GM18505 (cell line): ENCODE results near the gene CHAT.

ENCODE experiments used
- ATAC-seq: cut with Tn5 transposase; IDR thresholded peaks from one replicate; pipeline ENCODE4 v1.9.1; 2021; ENCODE audit not compliant: unreplicated experiment
- POLR2A ChIP-seq: IDR thresholded peaks from 4 replicates; pipeline ENCODE4 v1.6.1; 2011; ENCODE audit warnings: borderline replicate concordance; ENCODE audit not compliant: insufficient read depth, insufficient read length; ENCODE audit errors: extremely low read depth

CHAT gene

DNA sequence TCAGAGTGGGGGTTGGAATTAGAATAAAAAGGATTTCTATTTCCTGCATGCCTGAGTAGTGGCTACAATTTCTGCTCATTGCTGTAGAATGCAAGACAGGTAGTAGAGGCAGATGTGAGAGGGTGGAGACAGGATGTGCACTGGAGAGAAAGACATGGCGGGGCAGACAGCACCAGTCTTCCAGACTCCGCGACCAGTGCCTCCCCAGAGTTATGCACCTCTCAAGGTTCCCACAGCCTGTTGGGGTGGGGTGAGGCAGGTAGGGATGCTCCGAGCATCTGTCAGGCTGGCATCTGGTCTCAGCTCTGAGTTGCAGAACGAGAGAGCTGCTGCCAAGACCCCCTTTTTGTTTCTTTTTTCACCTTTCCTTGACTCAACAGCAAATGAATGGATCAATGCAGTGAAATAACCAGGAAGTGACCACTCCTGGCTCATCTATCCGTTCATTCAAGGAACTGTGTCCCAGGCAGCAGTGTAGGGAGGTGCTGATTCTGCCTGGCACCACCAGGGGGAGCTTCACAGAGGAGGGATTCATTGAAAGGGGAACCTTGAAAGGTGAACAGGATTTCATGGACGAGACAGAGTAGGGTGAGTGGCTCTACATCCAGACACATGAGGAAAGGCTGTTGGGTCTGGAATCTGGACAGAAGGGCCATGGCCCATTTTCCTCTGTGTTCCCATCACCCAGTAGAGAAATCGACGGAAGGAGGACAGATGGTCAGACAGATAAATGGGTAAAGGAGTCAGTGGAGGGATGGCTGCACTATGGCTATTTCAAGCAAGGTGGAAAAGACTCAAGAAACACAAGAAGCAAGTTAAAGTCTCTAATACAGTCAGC is 20.9 kb upstream of the CHAT start:
- TF ChIP-seq POLR2A, result no peak
- peak; percentile 69 for ATAC-seq

DNA sequence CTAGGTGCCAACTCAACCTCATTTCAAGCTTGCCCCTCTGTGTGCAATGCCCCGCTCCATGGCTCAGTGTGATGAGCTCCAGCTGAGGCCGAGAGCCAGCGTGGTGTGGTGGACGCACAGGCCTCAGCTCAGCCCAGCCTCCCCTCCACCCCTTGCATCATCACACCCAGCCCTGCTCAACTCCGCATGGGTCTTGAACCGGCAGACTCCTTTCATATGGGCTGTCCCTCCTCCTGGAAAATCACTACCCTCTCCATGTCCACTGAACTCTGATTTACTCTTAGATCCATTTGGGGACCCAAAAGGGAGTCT is 20.3 kb upstream of the CHAT start:
- ATAC-seq, result no peak
- no peak for TF ChIP-seq POLR2A

DNA sequence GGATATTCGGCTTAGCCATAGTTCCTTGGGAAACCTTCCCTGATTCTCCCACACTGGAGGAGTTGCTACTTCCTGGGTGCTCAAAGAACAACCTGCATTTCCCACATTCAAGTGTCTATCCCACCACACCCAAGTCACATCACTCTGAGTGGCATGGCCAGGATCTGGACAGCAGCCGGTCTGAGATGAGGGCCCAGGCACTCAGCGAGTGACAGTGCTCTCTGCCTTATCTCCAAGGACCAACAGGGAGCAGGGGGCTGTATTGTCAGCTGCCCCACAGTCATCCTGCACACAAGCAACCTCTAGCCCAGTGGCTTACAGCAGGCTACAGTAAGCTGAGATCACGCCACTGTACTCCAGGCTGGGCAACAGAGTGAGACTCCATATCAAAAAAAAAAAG is 19.8 kb upstream of the CHAT start:
- no peak for ATAC-seq
- TF ChIP-seq POLR2A, result no peak

DNA sequence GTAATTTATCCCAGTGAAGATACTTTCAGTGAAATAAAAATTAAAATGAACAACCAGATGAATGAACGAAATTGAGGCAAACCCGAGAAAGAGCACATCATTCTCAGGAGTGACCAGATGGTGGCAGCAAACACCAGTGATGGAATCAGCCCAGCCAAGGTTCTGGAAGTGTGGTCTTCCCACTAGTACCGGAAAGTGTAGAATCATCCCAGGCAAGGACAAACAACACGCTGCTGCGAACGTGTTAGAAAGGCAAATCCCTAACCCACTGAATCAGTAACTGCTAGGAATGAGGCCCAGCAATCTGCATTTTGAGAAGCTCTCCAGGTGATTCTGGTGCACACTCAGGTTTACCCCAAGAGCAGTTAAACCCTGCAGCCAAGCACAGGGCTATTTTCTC is 19.2 kb upstream of the CHAT start:
- TF ChIP-seq POLR2A, result no peak

DNA sequence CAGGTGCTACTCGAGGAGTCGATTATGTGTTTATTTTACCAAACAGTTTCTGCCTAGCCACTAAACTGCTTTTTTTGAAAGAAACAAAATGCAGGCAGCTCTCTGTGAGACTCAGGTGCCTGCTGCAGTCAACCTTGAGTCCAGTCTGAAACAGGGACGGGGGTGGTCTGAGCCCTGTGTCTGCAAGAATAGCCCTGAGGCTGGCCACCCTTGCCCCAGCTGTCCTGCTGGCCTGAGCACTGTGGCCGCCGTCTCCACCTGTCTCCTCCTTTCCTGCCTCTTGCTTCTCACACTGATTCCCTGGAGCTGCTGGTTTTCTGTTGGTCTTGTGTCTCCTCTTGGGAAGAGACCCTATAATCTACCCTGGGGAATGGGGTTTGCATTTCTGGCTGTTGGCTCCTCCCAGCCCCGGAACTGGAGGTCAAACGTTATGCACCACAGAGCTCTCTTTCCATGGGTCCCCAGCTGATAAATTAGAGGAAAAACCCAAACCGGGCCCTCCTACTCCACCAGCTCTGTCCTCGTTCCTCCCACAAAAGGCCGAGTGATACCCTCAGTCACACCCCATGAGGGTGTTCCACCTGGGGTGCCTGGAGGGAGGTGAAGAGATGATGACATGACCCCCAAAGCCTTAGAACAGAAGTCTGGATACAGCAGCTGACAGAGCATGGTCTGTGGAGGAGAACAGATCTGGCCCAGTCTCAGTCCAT is 18.7 kb upstream of the CHAT start:
- no peak for ATAC-seq
- TF ChIP-seq POLR2A, result no peak

More for the DNA sequence above, 19.2 kb upstream of the CHAT start:
- no peak for ATAC-seq

DNA sequence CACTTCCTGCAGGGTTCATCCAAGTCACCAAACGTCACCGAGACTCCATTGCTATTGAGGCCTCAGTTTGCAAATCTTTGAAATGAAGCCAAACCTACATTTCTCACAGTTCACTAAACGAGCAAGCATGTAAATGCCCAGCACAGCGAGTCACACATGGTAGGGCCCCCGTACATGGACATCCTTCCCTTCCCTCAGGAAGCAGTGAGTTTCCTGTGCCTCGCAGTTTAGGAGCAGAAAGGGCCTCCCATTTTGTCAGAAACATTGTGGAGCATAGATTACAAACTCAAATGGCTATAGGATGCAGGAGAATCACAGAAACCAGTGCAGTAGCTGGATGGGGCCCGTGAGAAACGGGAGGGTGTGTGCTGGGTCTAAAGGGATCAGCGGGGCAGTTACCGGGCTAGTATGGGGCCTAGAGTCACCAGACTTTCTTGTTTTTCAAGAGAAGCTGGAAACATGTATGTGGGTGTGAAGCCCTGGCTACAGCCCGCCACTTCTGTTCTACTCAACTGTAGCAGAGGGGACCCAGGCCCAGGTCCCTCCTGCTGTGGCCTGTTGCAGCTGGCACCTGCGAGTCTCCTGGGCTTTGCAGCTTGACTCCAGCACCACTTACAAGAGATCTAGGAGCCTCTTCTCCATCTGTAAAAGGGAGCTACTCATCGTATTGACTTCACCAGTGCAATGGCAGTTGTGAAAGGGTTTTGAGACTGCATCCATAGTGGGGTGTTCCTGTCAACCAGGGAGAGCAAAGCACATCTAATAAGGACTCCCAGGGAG is 17.9 kb upstream of the CHAT start:
- ATAC-seq, result no peak
- TF ChIP-seq POLR2A, result no peak

DNA sequence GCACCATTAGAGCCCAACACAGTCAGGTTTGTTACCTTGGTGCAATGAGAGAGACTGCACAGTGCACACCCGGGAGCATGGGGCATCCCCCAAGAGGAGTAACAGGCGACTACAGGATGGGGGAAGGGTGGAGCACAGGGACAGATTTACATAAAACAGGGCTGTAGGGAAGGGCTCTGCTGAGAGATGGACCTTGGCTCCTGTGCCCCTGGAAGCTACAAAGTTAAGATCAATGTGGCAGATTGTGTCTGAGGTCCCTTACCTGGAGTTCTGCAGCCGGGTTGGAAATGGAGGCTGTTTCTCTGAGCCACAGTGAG is 17.4 kb upstream of the CHAT start:
- ATAC-seq, result no peak
- TF ChIP-seq POLR2A, result no peak

DNA sequence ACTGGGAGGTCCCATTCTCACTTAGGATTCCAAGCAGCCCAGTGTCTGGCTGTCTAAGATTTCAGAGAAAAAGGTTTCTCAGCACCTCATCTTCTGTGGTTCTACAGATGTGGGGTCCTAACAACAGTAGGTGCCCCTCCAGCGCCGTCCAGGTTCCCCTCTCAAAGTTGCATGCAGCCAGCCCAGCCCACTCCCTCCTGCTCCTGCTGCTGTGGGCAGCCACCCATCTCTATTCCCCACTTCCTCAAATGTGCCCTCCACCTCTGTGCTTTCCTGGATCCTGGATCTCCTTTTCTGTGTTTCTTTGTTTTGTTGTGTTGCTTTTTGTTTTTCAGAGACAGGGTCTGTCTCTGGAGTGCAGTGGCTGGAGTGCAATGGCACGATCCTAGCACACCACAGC is 17.0 kb upstream of the CHAT start:
- ATAC-seq, result no peak
- no peak for TF ChIP-seq POLR2A

DNA sequence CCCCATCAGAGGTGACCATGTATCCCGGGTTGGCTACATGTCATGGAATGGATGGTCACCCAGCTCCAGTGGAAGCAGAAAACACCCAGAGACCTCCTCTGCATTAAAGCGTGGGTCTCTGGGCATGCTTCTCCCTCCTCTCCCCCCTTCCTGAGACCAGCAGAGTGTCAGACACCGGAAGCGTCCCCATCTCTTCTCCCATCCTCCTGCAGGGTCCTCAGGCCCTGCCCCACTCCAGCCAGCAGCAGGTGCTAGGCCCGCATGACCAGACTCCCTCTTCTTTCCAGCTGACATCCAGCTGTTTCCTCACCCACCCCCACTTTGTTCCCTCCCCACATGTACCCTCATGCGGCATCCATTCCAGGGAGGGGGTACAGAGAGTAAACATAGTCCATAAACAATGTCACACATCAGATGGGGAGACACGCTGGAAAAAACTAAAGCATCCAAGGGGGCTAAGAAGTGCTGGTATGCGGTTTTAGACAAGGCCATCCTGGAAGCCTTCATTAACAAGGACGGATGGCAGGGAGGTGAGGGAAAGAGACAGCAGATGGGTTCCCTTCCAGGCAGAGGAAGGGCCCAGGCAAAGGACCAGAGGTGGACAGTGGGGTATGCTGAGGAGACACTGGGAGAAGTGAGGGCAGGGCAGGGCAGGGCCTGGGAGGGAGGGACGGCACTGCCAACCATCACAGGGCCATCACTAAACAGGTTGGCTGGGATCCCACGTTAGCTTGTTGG is 16.2 kb upstream of the CHAT start:
- no peak for TF ChIP-seq POLR2A
- no peak for ATAC-seq

DNA sequence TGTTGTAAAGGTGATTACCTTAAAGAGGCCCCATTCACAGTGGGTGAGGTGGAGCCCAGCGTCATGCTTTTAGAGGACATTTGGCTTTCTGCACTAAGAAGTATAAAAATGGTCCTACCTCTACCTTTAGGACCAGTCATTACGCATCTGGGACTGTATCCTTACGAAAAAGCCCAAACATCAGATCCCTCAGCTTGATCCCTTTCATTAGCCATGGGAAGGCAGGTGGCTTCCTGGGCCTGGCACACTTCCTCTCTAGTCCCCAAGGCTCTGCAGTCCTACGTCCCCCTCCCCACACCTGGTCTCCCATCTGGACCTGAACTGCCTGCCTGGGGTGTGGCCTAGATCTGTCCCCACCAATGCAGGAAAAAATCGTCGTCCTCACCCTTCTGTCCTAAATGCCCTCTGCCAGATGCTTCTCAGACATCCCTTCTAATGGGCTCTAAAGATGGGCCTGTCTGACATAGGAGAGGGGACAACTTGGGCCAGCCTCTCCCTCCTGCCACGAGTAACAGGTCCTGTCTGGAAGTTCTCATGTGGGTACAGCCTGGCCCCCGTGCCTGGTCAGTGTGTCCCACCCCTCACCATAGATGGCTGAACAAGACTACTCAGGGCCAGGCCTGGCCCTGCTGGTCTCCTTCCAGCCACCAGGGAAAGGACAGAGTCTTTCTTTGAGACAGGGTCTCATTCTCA is 15.5 kb upstream of the CHAT start:
- ATAC-seq, result no peak
- no peak for TF ChIP-seq POLR2A

DNA sequence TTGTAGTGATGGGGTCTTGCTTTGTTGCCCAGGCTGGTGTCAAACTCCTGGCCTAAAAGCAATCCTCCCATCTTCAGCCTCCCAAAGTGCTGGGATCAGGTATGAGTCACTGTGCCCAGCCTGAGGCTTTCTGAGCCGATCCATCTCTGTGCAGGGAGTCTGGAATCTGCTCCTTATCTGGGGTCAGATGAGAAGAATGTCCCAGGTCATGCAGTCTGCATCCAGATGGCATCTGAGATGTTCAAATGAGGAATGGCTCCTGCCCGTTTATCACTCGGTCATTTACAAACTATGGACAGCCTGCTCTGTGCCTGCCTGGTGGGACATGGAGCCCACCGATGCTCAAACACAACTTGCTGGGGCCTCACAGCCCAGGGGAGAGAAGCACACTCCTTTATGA is 14.9 kb upstream of the CHAT start:
- no peak for ATAC-seq
- TF ChIP-seq POLR2A, result no peak

DNA sequence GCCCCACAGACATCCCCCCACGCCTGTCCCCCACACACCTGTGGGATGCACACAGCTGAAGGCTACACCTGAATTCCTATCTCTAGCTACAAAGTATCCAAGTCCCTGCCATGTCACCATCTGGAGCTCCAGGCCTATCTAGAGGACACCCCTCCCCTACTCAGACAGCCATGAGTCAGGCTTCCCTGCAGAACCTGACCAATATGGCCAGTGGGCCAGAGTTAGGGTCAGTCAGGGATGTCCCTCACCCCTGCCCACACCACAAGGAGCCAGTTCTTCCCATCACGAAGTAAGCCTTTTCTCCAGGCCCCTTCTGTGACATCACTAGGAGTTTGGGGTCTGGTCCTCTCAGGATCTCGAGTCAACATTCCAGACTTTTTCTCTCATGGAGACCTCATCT is 14.3 kb upstream of the CHAT start:
- no peak for ATAC-seq
- no peak for TF ChIP-seq POLR2A

DNA sequence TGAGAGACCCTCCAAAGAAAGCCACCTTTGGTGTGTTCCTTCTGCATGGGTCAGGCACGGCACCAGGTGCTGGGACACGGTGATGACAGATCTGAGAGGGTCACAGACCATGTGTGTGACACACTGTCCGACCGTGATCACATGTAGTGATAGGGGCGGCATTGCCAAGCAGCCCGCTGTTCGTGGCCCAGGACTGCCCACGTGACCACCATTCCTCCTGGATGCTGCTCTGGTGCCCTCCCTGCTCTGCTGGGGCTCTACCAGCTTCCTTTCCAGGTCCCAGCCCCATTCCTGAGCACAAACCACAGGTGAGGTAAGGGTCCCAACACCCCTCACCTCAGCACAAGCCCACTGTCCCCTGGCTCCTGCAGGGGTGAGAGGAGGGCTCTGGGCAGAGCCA is 13.8 kb upstream of the CHAT start:
- TF ChIP-seq POLR2A, result no peak
- no peak for ATAC-seq
